Trophoblast cell (in vitro differentiated cells and primary cell): ENCODE data around the gene HEPN1.
A peak's percentile ranks its signal among the peaks of the same experiment; 100 is the strongest.

Experiments used
- DNase-seq, 2 donors: peaks; one replicate each; pipeline ENCODE4 v3.0.0-alpha.2; 2016
- H2AFZ ChIP-seq: 2 replicates; pipeline ENCODE4 v1.6.1; 2013; ENCODE audit warnings: low read length, moderate library complexity, mild to moderate bottlenecking; ENCODE audit not compliant: insufficient read depth, poor library complexity
- H2AK5ac ChIP-seq: 2 replicates; pipeline ENCODE4 v1.6.1; 2013; ENCODE audit warnings: mild to moderate bottlenecking, low read length
- H2BK120ac ChIP-seq: 2 replicates; pipeline ENCODE4 v1.6.1; 2013; ENCODE audit warnings: low read length, mild to moderate bottlenecking, moderate library complexity; ENCODE audit not compliant: insufficient read depth, poor library complexity
- H2BK12ac ChIP-seq: 2 replicates; pipeline ENCODE4 v1.6.1; 2013; ENCODE audit warnings: mild to moderate bottlenecking, low read length, moderate library complexity
- H2BK5ac ChIP-seq: 2 replicates; pipeline ENCODE4 v1.6.1; 2013; ENCODE audit warnings: low read length, low read depth, moderate library complexity, mild to moderate bottlenecking; ENCODE audit not compliant: poor library complexity
- H3K14ac ChIP-seq: 2 replicates; pipeline ENCODE4 v1.6.1; 2013; ENCODE audit warnings: mild to moderate bottlenecking, low read length
- H3K18ac ChIP-seq: 2 replicates; pipeline ENCODE4 v1.6.1; 2013; ENCODE audit warnings: mild to moderate bottlenecking, low read length
- H3K23ac ChIP-seq: 2 replicates; pipeline ENCODE4 v1.6.1; 2013; ENCODE audit warnings: low read length
- H3K27ac ChIP-seq: 2 replicates; pipeline ENCODE4 v1.5.1; 2013; ENCODE audit warnings: low read depth, mild to moderate bottlenecking, inconsistent platforms, low read length, moderate library complexity
- H3K27me3 ChIP-seq: 2 replicates; pipeline ENCODE4 v1.6.1; 2013; ENCODE audit warnings: inconsistent platforms, mild to moderate bottlenecking, low read length, moderate library complexity; ENCODE audit not compliant: insufficient read depth
- H3K36me3 ChIP-seq, 2 experiments: 1 replicate in 1 of 2; 2 replicates in 1 of 2; pipeline ENCODE4 v1.6.1; 2013; ENCODE audit warnings: low read length in 2 of 2, mild to moderate bottlenecking in 2 of 2, moderate library complexity in 1 of 2; ENCODE audit not compliant: insufficient read depth in 2 of 2, control insufficient read depth in 1 of 2
- H3K4ac ChIP-seq: 2 replicates; pipeline ENCODE4 v1.6.1; 2013; ENCODE audit warnings: low read depth, mild to moderate bottlenecking, low read length, moderate library complexity
- H3K4me1 ChIP-seq, 2 experiments: 1 replicate in 1 of 2; 2 replicates in 1 of 2; pipeline ENCODE4 v1.6.1; 2013; ENCODE audit warnings: low read length in 2 of 2, mild to moderate bottlenecking in 2 of 2, moderate library complexity in 1 of 2; ENCODE audit not compliant: insufficient read depth in 2 of 2, control insufficient read depth in 1 of 2
- H3K4me2 ChIP-seq: 2 replicates; pipeline ENCODE4 v1.6.1; 2013; ENCODE audit warnings: inconsistent platforms, mild to moderate bottlenecking, low read length, moderate library complexity
- H3K4me3 ChIP-seq: 2 replicates; pipeline ENCODE4 v1.5.1; 2013; ENCODE audit warnings: mild to moderate bottlenecking, low read depth, low read length, inconsistent platforms
- H3K79me1 ChIP-seq: one replicate; pipeline ENCODE4 v1.6.1; 2013; ENCODE audit warnings: low read length
- H3K79me2 ChIP-seq: 2 replicates; pipeline ENCODE4 v1.6.1; 2013; ENCODE audit warnings: low read length, mild to moderate bottlenecking; ENCODE audit not compliant: control insufficient read depth, insufficient read depth, poor library complexity
- H3K9ac ChIP-seq: 2 replicates; pipeline ENCODE4 v1.6.1; 2013; ENCODE audit warnings: mild to moderate bottlenecking, low read length
- H3K9me3 ChIP-seq: 2 replicates; pipeline ENCODE4 v1.6.1; 2013; ENCODE audit warnings: low read depth, mild to moderate bottlenecking, control low read depth, inconsistent platforms, low read length; ENCODE audit not compliant: insufficient read depth
- H4K12ac ChIP-seq: 2 replicates; pipeline ENCODE4 v1.6.1; 2013; ENCODE audit warnings: low read depth, mild to moderate bottlenecking, low read length, moderate library complexity
- H4K8ac ChIP-seq: 2 replicates; pipeline ENCODE4 v1.6.1; 2013; ENCODE audit warnings: low read depth, mild to moderate bottlenecking, low read length, moderate library complexity
- H4K91ac ChIP-seq: one replicate; pipeline ENCODE4 v1.6.1; 2013; ENCODE audit warnings: low read depth, mild to moderate bottlenecking, low read length, moderate library complexity
- WGBS: extraction: QIAGEN DNeasy Blood & Tissue Kit; methylation state at CpG from one replicate; pipeline ENCODE4 v1.1.7; 2013; ENCODE audit warnings: missing lambda C conversion rate; ENCODE audit not compliant: insufficient read length, insufficient coverage; ENCODE audit errors: extremely low coverage; 5-methylcytosine and 5-hydroxymethylcytosine counted together

The HEPN1 gene

DNA sequence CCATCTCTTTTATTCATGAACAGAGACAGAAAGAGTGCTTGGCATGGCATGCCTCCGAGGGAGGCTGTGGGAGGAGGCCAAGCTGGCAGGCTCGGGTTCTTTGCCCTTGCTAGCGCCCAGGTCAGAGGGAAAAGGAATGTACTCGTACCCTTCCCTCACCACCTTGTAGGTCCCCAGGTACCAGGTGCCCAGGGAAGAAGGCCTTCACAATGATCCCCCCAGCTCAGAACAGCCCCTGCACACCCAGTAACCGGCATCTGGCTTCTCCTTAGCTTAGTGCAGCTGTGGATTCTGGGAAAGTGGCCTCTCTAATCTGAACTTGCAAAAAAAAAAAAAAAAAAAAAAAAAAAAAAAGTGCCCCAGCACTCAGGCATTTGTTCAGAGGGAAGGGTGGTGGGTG lies 1.3 kb downstream of the HEPN1 start:
- peaks cover 4% of the 10 kb centered on the region for H3K79me1 ChIP-seq
- H2BK120ac ChIP-seq, result no peak overlapping the region
- no peak overlapping the region for H4K91ac ChIP-seq
- no peak for DNase-seq
- peak overlapping the region; percentile 63 for H3K4me2 ChIP-seq
- H4K12ac ChIP-seq, result no peak overlapping the region
- no peaks in the 10 kb centered on the region for H3K36me3 ChIP-seq
- no peak overlapping the region for H3K9ac ChIP-seq
- no peak overlapping the region for H3K4ac ChIP-seq
- H3K14ac ChIP-seq, result no peak overlapping the region
- H2BK12ac ChIP-seq, result no peak overlapping the region
- peaks cover 5% of the 10 kb centered on the region for H3K9me3 ChIP-seq
- H2AK5ac ChIP-seq, result no peak overlapping the region
- H2AFZ ChIP-seq, result no peak overlapping the region
- no peak overlapping the region for H2BK5ac ChIP-seq
- H3K27me3 ChIP-seq, result peaks cover 7% of the 10 kb centered on the region
- no CpG with 5 or more reads among the region's 5 CpGs for WGBS
- H3K27ac ChIP-seq, result no peak overlapping the region
- H3K4me3 ChIP-seq, result no peak overlapping the region
- H3K4me1 ChIP-seq, result peaks cover 0 to 5% of the 10 kb centered on the region in 2 experiments
- H4K8ac ChIP-seq, result no peak overlapping the region
- H3K23ac ChIP-seq, result no peak overlapping the region
- H3K18ac ChIP-seq, result no peak overlapping the region
- peaks cover 2% of the 10 kb centered on the region for H3K79me2 ChIP-seq

GRCh38 chr11:124920870-124921609 lies 2.0 kb downstream of the HEPN1 start:
- Histone ChIP-seq H3K79me1 (peaks cover 4% of the 10 kb centered on the region), H2BK5ac (no peak overlapping the region), H3K4me3 (peak overlapping the region; percentile 68), H3K4ac (no peak overlapping the region), H4K91ac (peak overlapping the region; percentile 63), H3K9me3 (peaks cover 3% of the 10 kb centered on the region), H3K36me3 (no peaks in the 10 kb centered on the region), H2AK5ac (no peak overlapping the region), H3K18ac (peak overlapping the region; percentile 34), H2BK12ac (no peak overlapping the region), H3K23ac (no peak overlapping the region), H3K4me2 (peak overlapping the region; percentile 63), H3K4me1 (peaks cover 0 to 5% of the 10 kb centered on the region in 2 experiments), H3K79me2 (peaks cover 2% of the 10 kb centered on the region), H3K9ac (peak overlapping the region; percentile 67), H2AFZ (peak overlapping the region; percentile 77), H4K8ac (peak overlapping the region; percentile 81), H3K27me3 (peaks cover 7% of the 10 kb centered on the region), H2BK120ac (peak overlapping the region; percentile 8), H3K27ac (peak overlapping the region; percentile 37), H3K14ac (peak overlapping the region; percentile 68), H4K12ac (peak overlapping the region; percentile 73)
- peak; percentile 3 to 19 for DNase-seq
- WGBS, result no CpG with 5 or more reads among the region's 82 CpGs

DNA sequence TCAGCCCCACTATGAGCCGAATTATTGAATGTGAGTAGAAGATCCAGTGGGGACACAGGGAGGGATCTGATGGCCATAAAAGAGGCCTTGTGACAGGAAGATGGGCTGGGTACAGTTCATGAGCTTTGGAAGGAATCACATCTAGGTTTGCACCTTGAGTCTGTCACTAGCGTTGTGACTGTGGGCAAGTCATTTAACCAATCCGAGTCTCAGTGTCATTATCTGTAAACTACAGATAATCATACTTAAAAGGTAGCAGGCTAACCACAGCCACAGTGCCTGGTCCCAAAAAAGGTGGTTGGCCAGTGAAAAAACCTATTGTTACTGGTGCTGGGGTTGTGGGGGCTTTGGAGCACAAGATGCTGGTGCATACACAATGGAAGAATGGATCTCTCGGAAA lies 3.8 kb downstream of the HEPN1 start:
- no CpG with 5 or more reads among the region's 4 CpGs for WGBS
- no peak overlapping the region for H2BK120ac ChIP-seq

DNA sequence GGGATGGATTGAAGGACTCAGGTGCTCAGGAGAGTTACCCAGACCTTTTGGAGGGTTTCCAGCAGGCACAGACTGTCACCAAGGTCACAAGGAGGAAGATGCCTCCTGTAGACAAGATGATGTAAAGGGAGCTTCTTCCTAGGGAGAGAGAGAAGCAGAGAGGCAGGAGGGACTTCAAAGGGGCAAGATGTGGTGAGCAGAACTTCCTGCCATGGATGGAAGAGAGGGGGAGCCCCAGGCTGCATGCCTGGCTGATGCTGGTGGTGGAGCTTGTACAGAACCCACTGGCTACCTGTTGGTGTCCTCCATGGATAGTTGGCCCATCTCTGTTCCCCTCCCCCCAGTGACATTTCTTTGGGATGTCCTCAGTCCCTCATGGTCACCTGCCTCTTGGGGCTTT lies 4.2 kb downstream of the HEPN1 start:
- Histone ChIP-seq H4K91ac (no peak overlapping the region), H2BK12ac (no peak overlapping the region), H3K9ac (no peak overlapping the region), H3K18ac (no peak overlapping the region), H2BK120ac (no peak overlapping the region), H3K79me2 (peaks cover 2% of the 10 kb centered on the region), H3K4me2 (no peak overlapping the region), H4K8ac (no peak overlapping the region), H3K4ac (no peak overlapping the region), H4K12ac (no peak overlapping the region), H3K4me3 (no peak overlapping the region), H3K27ac (no peak overlapping the region), H2AFZ (no peak overlapping the region), H3K14ac (no peak overlapping the region), H3K27me3 (peaks cover 7% of the 10 kb centered on the region), H3K36me3 (no peaks in the 10 kb centered on the region), H2AK5ac (no peak overlapping the region), H3K4me1 (peaks cover 0 to 5% of the 10 kb centered on the region in 2 experiments), H2BK5ac (no peak overlapping the region), H3K23ac (no peak overlapping the region), H3K9me3 (peaks cover 2% of the 10 kb centered on the region), H3K79me1 (peaks cover 4% of the 10 kb centered on the region)
- DNase-seq, result no peak

More for the DNA sequence above, 3.8 kb downstream of the HEPN1 start:
- Histone ChIP-seq H2AFZ (no peak overlapping the region), H4K8ac (no peak overlapping the region), H3K4ac (no peak overlapping the region), H2BK12ac (no peak overlapping the region), H3K4me1 (peaks cover 0 to 5% of the 10 kb centered on the region in 2 experiments), H4K12ac (no peak overlapping the region), H3K23ac (no peak overlapping the region), H3K79me2 (peaks cover 2% of the 10 kb centered on the region), H3K27ac (no peak overlapping the region), H2AK5ac (no peak overlapping the region), H2BK5ac (no peak overlapping the region), H3K4me2 (no peak overlapping the region), H3K9ac (no peak overlapping the region), H3K36me3 (no peaks in the 10 kb centered on the region), H3K27me3 (peaks cover 7% of the 10 kb centered on the region), H3K18ac (no peak overlapping the region), H4K91ac (no peak overlapping the region), H3K14ac (no peak overlapping the region), H3K79me1 (peaks cover 4% of the 10 kb centered on the region), H3K4me3 (no peak overlapping the region), H3K9me3 (peaks cover 2% of the 10 kb centered on the region)
- DNase-seq, result no peak
